ENCODE measurements around the gene CTNNAL1. TPM values are rescaled to one million over a fixed set of nuclear protein-coding genes. Genes with fewer than 3 reads are reported as not detected.

CTNNAL1 gene
- total and polyA plus RNA-seq, 2 of the 8 experiments (the other 6 are each of a cell fraction or from before 2014, with no cell fraction given) = 23.2 to 66.1 TPM

DNA sequence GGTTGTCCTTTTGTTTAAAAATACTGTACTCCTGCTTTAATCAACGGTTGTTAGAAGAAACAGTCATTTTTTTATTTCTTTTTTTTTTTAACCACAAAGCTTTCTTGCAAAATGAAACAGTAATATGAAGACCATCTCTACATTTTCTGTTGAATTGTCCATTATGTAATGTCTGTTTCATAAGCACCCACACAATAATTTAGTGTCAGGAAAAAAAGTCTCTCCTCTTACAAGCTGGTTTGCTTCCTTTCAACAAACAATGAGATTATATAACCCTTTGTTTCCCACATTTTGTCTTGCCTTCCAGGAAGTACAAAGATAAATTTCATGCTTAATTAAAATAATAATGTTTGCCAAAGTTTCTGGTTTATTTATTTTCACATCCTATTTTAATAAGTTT, 16.7 kb downstream of the CTNNAL1 start:
- Histone ChIP-seq H3K36me3 (ENCODE audit: control insufficient read depth in 2 of 4, insufficient read depth in 4 of 4, low read length in 3 of 4) (peaks cover 0 to 3% (median under 1%) of the 10 kb centered on the region in 4 experiments; a peak in 1 of 8 replicates), H3K23ac (ENCODE audit: insufficient read length) (no peak overlapping the region), H3K9me3 (ENCODE audit: insufficient read depth in 2 of 2, low read depth in 1 of 2, low read length in 1 of 2) (no peaks in the 10 kb centered on the region), H4K20me1 (replicated peaks in 1 of 2; ENCODE audit: control insufficient read depth in 1 of 2, insufficient read depth in 2 of 2, low read length in 2 of 2) (peaks cover 2% of the 10 kb centered on the region in 2 experiments), H4K8ac (ENCODE audit: extremely low read depth, insufficient read depth, low read length) (no peak overlapping the region), H3K4me3 (ENCODE audit: extremely low read depth in 1 of 4, insufficient read depth in 2 of 4, low read depth in 3 of 4, low read length in 4 of 4) (no peak overlapping the region), H4K91ac (replicated peaks; ENCODE audit: insufficient read length, low read length) (no peak overlapping the region), H2AFZ (ENCODE audit: low read length) (no peak overlapping the region), H2AK5ac (ENCODE audit: low read depth, low read length) (no peak overlapping the region), H3K56ac (replicated peaks; ENCODE audit: insufficient read length, low read depth, low read length) (no peak overlapping the region), H3K27ac (ENCODE audit: low read depth, low read length) (no peak overlapping the region), H3K14ac (ENCODE audit: insufficient read length) (no peak overlapping the region), H2BK120ac (replicated peaks; ENCODE audit: low read depth, low read length) (no peak overlapping the region), H3K23me2 (ENCODE audit: low read depth, low read length) (no peaks in the 10 kb centered on the region), H3K4me2 (ENCODE audit: insufficient read depth in 1 of 2, low read depth in 2 of 2, low read length in 2 of 2) (no peak overlapping the region), H3K4me1 (replicated peaks in 1 of 4; ENCODE audit: control insufficient read depth in 3 of 4, insufficient read depth in 4 of 4, low read length in 3 of 4) (no peaks in the 10 kb centered on the region), H3K9ac (replicated peaks in 1 of 4; ENCODE audit: extremely low read depth in 1 of 4, low read depth in 3 of 4, low read length in 3 of 4) (no peak overlapping the region), H3K4ac (replicated peaks; ENCODE audit: insufficient read length, low read depth, low read length) (no peak overlapping the region), H2BK15ac (ENCODE audit: low read length) (no peak overlapping the region), H4K5ac (ENCODE audit: insufficient read length, low read depth, low read length) (no peak overlapping the region), H3K79me2 (ENCODE audit: control insufficient read depth in 1 of 2, insufficient read depth in 2 of 2, low read length in 2 of 2) (peaks cover 0 to 23% of the 10 kb centered on the region in 2 experiments; a peak in 2 of 4 replicates), H2BK20ac (ENCODE audit: low read length) (no peak overlapping the region), H3K18ac (ENCODE audit: extremely low read depth, low read length) (no peak overlapping the region), H2BK12ac (ENCODE audit: low read depth, low read length) (no peak overlapping the region), H3K79me1 (ENCODE audit: low read depth, low read length) (no peaks in the 10 kb centered on the region; the same call in 1 of the 2 replicates), H2BK5ac (ENCODE audit: low read depth, low read length) (no peak overlapping the region), H3K27me3 (replicated peaks in 1 of 4; ENCODE audit: control insufficient read depth in 3 of 4, extremely low read depth in 1 of 4, insufficient read depth in 3 of 4, low read length in 3 of 4) (peaks cover 0 to 1% (median 0%) of the 10 kb centered on the region in 4 experiments; a peak in 1 of 7 replicates)
- 100% methylated on average over 1 of the region's 1 CpG; no CpG with 5 or more reads in 1 of the 2 experiments for WGBS, 2 experiments (ENCODE audit: extremely low coverage in 1 of 2, insufficient coverage in 1 of 2, insufficient read length in 1 of 2, insufficient replicate concordance in 2 of 2, low coverage in 1 of 2, low lambda C conversion rate in 2 of 2, missing lambda C conversion rate in 1 of 2)
- POLR2A ChIA-PET (ENCODE audit: partially characterized antibody) = no interaction called here
- CTCF ChIA-PET (ENCODE audit: partially characterized antibody) = no interaction called here
- DNase-seq (ENCODE audit: low read depth in 1 of 2, low spot score in 2 of 2) (no peak), FAIRE-seq (no peak)
- TF ChIP-seq POU5F1 (IDR thresholded peaks at IDR 0.05; ENCODE audit: low read depth, low read length) (no peak), JUND (IDR thresholded peaks at IDR 0.05; ENCODE audit: low read length) (no peak), SP1 (IDR thresholded peaks at IDR 0.05; ENCODE audit: low read depth, low read length) (no peak), FOSL1 (IDR thresholded peaks at IDR 0.05; ENCODE audit: insufficient read depth, low read depth, low read length) (no peak), KDM4A (IDR thresholded peaks at IDR 0.05; ENCODE audit: low read depth, low read length, severe bottlenecking) (no peak), SRF (IDR thresholded peaks at IDR 0.05; ENCODE audit: low read depth, low read length) (no peak), NANOG (IDR thresholded peaks at IDR 0.05; ENCODE audit: insufficient read depth, low read depth, low read length, poor library complexity, severe bottlenecking) (no peak)
